ENCODE results near the gene DDX46. TPM values are rescaled to one million over a fixed set of nuclear protein-coding genes. Genes with fewer than 3 reads are reported as not detected.

DDX46 gene
- polyA plus RNA-seq, 2 of the 4 experiments (the other 2 are of a cell fraction): 104 TPM

- WGBS (ENCODE audit: missing lambda C conversion rate): 12% methylated on average over 12 of the region's 12 CpGs
- ChIA-PET POLR2A (interaction anchor here (0.5 to 1.3 kb wide), 18 partner anchors 8 to 669 kb away, joined by 3 to 15 read pairs (median 4); partner anchors contain the start of genes PCBD2, SKP1 and TXNDC15), CTCF (interaction anchor here (0.9 to 1.2 kb wide), 4 partner anchors 11 to 107 kb away, joined by 3 to 5 read pairs (median 3); partner anchors contain the start of genes CAMLG and PCBD2)
- no peak for DNase-seq (ENCODE audit: low read depth in 1 of 2, low spot score in 1 of 2)
- FAIRE-seq: no peak
- H3K4me1 ChIP-seq: peaks cover 69% of the 10 kb centered on the region
- H3K4me2 ChIP-seq: peak overlapping the region; percentile 62
- peak in 1 of 2 experiments; percentile 35; a peak in 4 of 6 replicates for ATAC-seq
- H3K27ac ChIP-seq: peak overlapping the region; percentile 94 to 98
- no peaks in the 10 kb centered on the region for H3K9me3 ChIP-seq
- peak overlapping the region; percentile 84; the same call in 1 of the 3 replicates for H3K4me3 ChIP-seq
- no peak for TF ChIP-seq RCOR1 (IDR thresholded peaks at IDR 0.05; ENCODE audit: low read depth, low read length)
- TF ChIP-seq RARB (CRISPR knock-in tag; IDR thresholded peaks at IDR 0.05): no peak
- no peak for TF ChIP-seq NFE2L2 (conservative IDR thresholded peaks at IDR 0.05; ENCODE audit: low read length)
Measured at GRCh38 chr5:134845335-134845851, 86.8 kb downstream of the DDX46 start.

GRCh38 chr5:134845852-134846640, 87.5 kb downstream of the DDX46 start, which contains the start of gene C5orf24:
Gene C5orf24 (plus strand): TSS chr5:134845968. CDS start chr5:134854901, 8,933 bp downstream.
- H3K4me3 ChIP-seq: peak within 1 kb of the TSS; percentile 84
- no peaks in the 10 kb centered on the region for H3K9me3 ChIP-seq
- FAIRE-seq (no peak), ATAC-seq (peak; percentile 94), DNase-seq (ENCODE audit: low read depth in 1 of 2, low spot score in 1 of 2) (peak; percentile 88 to 96)
- CTCF ChIA-PET: interaction anchor here (0.9 to 1.0 kb wide), 4 partner anchors 10 to 108 kb away, joined by 3 to 5 read pairs (median 4); partner anchors contain the start of genes CAMLG and PCBD2
- POLR2A ChIA-PET: interaction anchor here (0.5 to 1.3 kb wide), 18 partner anchors 8 to 669 kb away, joined by 3 to 15 read pairs (median 4); partner anchors contain the start of genes PCBD2, SKP1 and TXNDC15
- peaks cover 69% of the 10 kb centered on the region for H3K4me1 ChIP-seq
- H3K4me2 ChIP-seq: peak within 1 kb of the TSS; percentile 72
- WGBS (ENCODE audit: missing lambda C conversion rate): under 1% methylated on average over 48 of the region's 84 CpGs
- H3K27ac ChIP-seq: peak within 1 kb of the TSS; percentile 94 to 98
- TF ChIP-seq GATA3 (IDR thresholded peaks at IDR 0.05; ENCODE audit: borderline replicate concordance) (peak; percentile 60), HMGXB4 (CRISPR knock-in tag; IDR thresholded peaks at IDR 0.05; ENCODE audit: borderline replicate concordance) (peak; percentile 79; the same call in 1 of the 2 replicates), RAD21 (conservative IDR thresholded peaks at IDR 0.05 in 1 of 2, IDR thresholded peaks at IDR 0.05 in 1 of 2) (no peak), REST (IDR thresholded peaks at IDR 0.05) (peak; percentile 95), NPAS2 (CRISPR knock-in tag; IDR thresholded peaks at IDR 0.05; ENCODE audit: borderline replicate concordance) (no peak), CEBPB (IDR thresholded peaks at IDR 0.05) (no peak), POLR2A (IDR thresholded peaks at IDR 0.05; ENCODE audit: low read length) (peak; percentile 98), E2F6 (IDR thresholded peaks at IDR 0.05; ENCODE audit: borderline replicate concordance, low read depth) (peak; percentile 96), MYC (IDR thresholded peaks at IDR 0.05; ENCODE audit: borderline replicate concordance, low read length) (peak; percentile 61; the same call in 1 of the 2 replicates), CHD2 (IDR thresholded peaks at IDR 0.05; ENCODE audit: low read length, partially characterized antibody) (peak; percentile 95), POLR2AphosphoS2 (conservative IDR thresholded peaks at IDR 0.05; ENCODE audit: low read length) (peak; percentile 71; the same call in 1 of the 2 replicates), HOXA7 (CRISPR knock-in tag; IDR thresholded peaks at IDR 0.05) (0 out of 2 replicates have a peak, but pooled peaks have one; percentile 48), PHF8 (IDR thresholded peaks at IDR 0.05; ENCODE audit: borderline replicate concordance, low read depth) (peak; percentile 98), RNF2 (IDR thresholded peaks at IDR 0.05; ENCODE audit: borderline replicate concordance, low read depth) (no peak), JUN (IDR thresholded peaks at IDR 0.05) (peak; percentile 78 to 96; a peak in 4 of 5 replicates), USF2 (IDR thresholded peaks at IDR 0.05) (no peak), HOXB13 (CRISPR knock-in tag; IDR thresholded peaks at IDR 0.05; ENCODE audit: low read depth) (no peak), BCL3 (IDR thresholded peaks at IDR 0.05) (peak; percentile 96; the same call in 2 of the 3 replicates), RARB (CRISPR knock-in tag; IDR thresholded peaks at IDR 0.05) (no peak), CTCF (IDR thresholded peaks at IDR 0.05) (no peak)
